PC-3 (cell line): ENCODE measurements around the gene FOXD2. TPM values are rescaled to one million over a fixed set of nuclear protein-coding genes. Genes with fewer than 3 reads are reported as not detected.

ENCODE experiments used
- ATAC-seq: fragments of 200-7000 bp; cut with Tn5 transposase; 2 replicates; pipeline ENCODE4 v1.9.1; 2020; ENCODE audit warnings: mild to moderate bottlenecking, moderate library complexity
- BruUV-seq: library from RNA; stranded (reverse); fragments of 400-500 nt; replicated peaks from 2 replicates; lab custom pipeline; 2021; lab: Mats Ljungman, UMichigan
- CTCF ChIA-PET: fragments of 300-600 bp; sonication (Branson Sonifier 250); formaldehyde crosslinking; loops from one replicate; lab custom pipeline; 2022; ENCODE audit warnings: antibody characterized with exemption; lab: Charles Lee
- POLR2A ChIA-PET: fragments of 300-600 bp; sonication (Branson Sonifier 250); formaldehyde crosslinking; loops from one replicate; lab custom pipeline; 2022; ENCODE audit warnings: antibody characterized with exemption; ENCODE audit not compliant: unreplicated experiment; lab: Charles Lee
- DNase-seq: peaks from one replicate; pipeline ENCODE4 v3.0.0-alpha.2; 2015
- H2AFZ ChIP-seq: fragments of 300-600 bp; sonication (generic); 2 replicates; pipeline ENCODE4 v1.6.0; 2016; ENCODE audit warnings: antibody characterized with exemption, low read length
- H3F3A ChIP-seq: fragments of 300-600 bp; sonication (generic); one replicate; pipeline ENCODE4 v1.6.0; 2017; ENCODE audit warnings: antibody characterized with exemption, low read length, control low read depth, mild to moderate bottlenecking; ENCODE audit not compliant: unreplicated experiment
- H3K27ac ChIP-seq: fragments of 300-600 bp; sonication (generic); 2 replicates; pipeline ENCODE4 v1.5.1; 2016; ENCODE audit warnings: mild to moderate bottlenecking, low read length
- H3K27me3 ChIP-seq: fragments of 300-600 bp; sonication (generic); 2 replicates; pipeline ENCODE4 v1.6.1; 2016; ENCODE audit warnings: low read length, mixed read lengths
- H3K36me3 ChIP-seq: fragments of 300-600 bp; sonication (generic); 2 replicates; pipeline ENCODE4 v1.6.1; 2016; ENCODE audit warnings: low read depth, mixed run types, low read length, mixed read lengths
- H3K4me1 ChIP-seq: fragments of 300-600 bp; sonication (generic); 2 replicates; pipeline ENCODE4 v1.5.1; 2016; ENCODE audit warnings: low read length; ENCODE audit not compliant: insufficient read depth
- H3K4me2 ChIP-seq: fragments of 300-600 bp; sonication (generic); 2 replicates; pipeline ENCODE4 v1.6.0; 2016; ENCODE audit warnings: low read length
- H3K4me3 ChIP-seq: fragments of 300-600 bp; sonication (generic); 2 replicates; pipeline ENCODE4 v1.5.1; 2016; ENCODE audit warnings: mild to moderate bottlenecking, low read length, mixed read lengths
- H3K79me2 ChIP-seq: fragments of 300-600 bp; sonication (generic); 2 replicates; pipeline ENCODE4 v1.6.1; 2017; ENCODE audit warnings: low read length, mixed read lengths
- H3K9ac ChIP-seq: fragments of 300-600 bp; sonication (generic); 2 replicates; pipeline ENCODE4 v1.6.0; 2016; ENCODE audit warnings: mild to moderate bottlenecking, low read length
- H3K9me2 ChIP-seq: fragments of 300-600 bp; sonication (generic); replicated peaks from 2 replicates; pipeline ENCODE4 v1.6.1; 2016; ENCODE audit warnings: mixed run types, low read length, mixed read lengths
- H3K9me3 ChIP-seq: fragments of 300-600 bp; sonication (generic); 2 replicates; pipeline ENCODE4 v1.6.1; 2016; ENCODE audit warnings: low read length, mixed read lengths
- H4K20me1 ChIP-seq: fragments of 300-600 bp; sonication (generic); 2 replicates; pipeline ENCODE4 v1.6.1; 2016; ENCODE audit warnings: low read length, mixed read lengths
- CTCF ChIP-seq: fragments of 300-600 bp; sonication (generic); conservative IDR thresholded peaks from 2 replicates; pipeline ENCODE4 v1.5.1; 2017; ENCODE audit warnings: antibody characterized with exemption, low read depth, mild to moderate bottlenecking, low read length
- EZH2 ChIP-seq: fragments of 300-600 bp; sonication (generic); IDR thresholded peaks from one replicate; pipeline ENCODE4 v1.6.1; 2017; ENCODE audit warnings: antibody characterized with exemption, mild to moderate bottlenecking, low read length; ENCODE audit not compliant: unreplicated experiment
- EZH2phosphoT487 ChIP-seq: fragments of 300-600 bp; sonication (generic); IDR thresholded peaks from 2 replicates; pipeline ENCODE4 v1.6.1; 2018; ENCODE audit warnings: mild to moderate bottlenecking, antibody characterized with exemption, low read length, borderline replicate concordance
- intact Hi-C: fragments of 100-400 bp; cut with micrococcal nuclease; formaldehyde crosslinking; loops from 2 replicates; pipeline ENCODE4 v1.9.0; 2023
- total RNA-seq: library from RNA; depleted of rRNA; stranded (reverse); fragments of >200 nt; gene quantifications from 2 replicates; pipeline ENCODE4 v1.2.3, GENCODE V29; 2014

Gene FOXD2
- total RNA-seq, 1 experiment from 2014 or later: 0.80 TPM

- no peak overlapping the region for H3K27ac ChIP-seq
- intact Hi-C loops: no loop called here
- no peaks in the 10 kb centered on the region for H3K79me2 ChIP-seq
- no peaks in the 10 kb centered on the region for H4K20me1 ChIP-seq
- H3K9me3 ChIP-seq: no peaks in the 10 kb centered on the region
- H3K36me3 ChIP-seq: no peaks in the 10 kb centered on the region
- no peaks in the 10 kb centered on the region for H3K9me2 ChIP-seq
- no peak overlapping the region for H3K4me3 ChIP-seq
- no peak overlapping the region for H2AFZ ChIP-seq
- ATAC-seq (no peak), DNase-seq (no peak)
- H3K4me2 ChIP-seq: no peak overlapping the region
- POLR2A ChIA-PET: no interaction called here
- CTCF ChIA-PET: no interaction called here
- no TSS peak for BruUV-seq
- peaks cover 10% of the 10 kb centered on the region for H3K27me3 ChIP-seq
- H3F3A ChIP-seq: no peaks in the 10 kb centered on the region
- H3K9ac ChIP-seq: no peak overlapping the region
- H3K4me1 ChIP-seq: no peaks in the 10 kb centered on the region
- TF ChIP-seq CTCF: no peak
- TF ChIP-seq EZH2phosphoT487: no peak
- TF ChIP-seq EZH2: no peak
Measured at GRCh38 chr1:47471163-47471562, 33.3 kb downstream of the FOXD2 start.

DNA sequence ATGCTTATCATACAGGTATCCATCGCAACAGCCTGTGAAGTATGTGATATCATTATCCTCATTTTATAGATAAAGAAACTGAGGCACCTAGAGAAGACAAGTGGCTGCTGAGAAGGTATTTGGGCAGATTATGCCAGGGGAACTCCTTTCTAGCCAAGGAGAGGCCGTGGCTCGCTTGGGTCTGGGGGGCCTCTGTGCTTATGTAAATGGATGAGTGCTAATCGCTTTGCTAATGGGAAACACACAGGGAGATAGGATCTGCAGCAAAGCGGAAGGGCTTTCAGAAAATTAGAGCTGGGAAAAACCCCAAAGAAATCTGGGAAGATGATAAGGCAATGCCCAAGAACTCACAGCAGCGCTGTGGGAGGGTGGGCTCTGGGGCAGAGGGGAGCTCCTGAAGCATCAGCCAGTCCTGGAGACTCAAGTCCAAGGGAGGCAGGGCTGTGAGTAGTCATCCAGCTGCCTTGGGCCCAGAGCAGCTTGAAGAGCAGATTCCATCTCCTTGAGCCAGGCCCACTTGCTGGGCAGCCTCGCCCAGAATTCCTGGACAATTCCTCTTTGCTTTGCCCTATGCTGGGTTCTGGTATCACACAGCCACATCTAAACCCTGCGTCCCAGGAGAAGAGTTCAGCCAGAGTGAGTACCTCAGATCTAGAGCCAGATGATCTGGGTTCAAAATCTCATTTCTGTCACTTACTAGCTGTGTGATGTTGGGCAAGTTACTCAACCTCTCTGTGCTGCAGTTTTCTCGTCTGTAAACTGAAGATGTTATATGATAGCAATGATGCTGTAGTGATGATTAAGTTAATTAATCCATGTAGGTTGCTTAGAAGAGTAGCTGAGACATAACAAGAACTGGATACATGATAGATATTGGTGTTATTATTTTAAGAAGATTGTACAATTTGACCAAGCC, 36.7 kb downstream of the FOXD2 start:
- no peaks in the 10 kb centered on the region for H3K79me2 ChIP-seq
- no peak overlapping the region for H3K4me3 ChIP-seq
- H3F3A ChIP-seq: no peaks in the 10 kb centered on the region
- H3K4me1 ChIP-seq: peaks cover 20% of the 10 kb centered on the region
- H3K36me3 ChIP-seq: no peaks in the 10 kb centered on the region
- no peaks in the 10 kb centered on the region for H3K27me3 ChIP-seq
- no peak for DNase-seq
- no peak overlapping the region for H3K27ac ChIP-seq
- POLR2A ChIA-PET: no interaction called here
- H3K9me2 ChIP-seq: no peaks in the 10 kb centered on the region
- ATAC-seq: no peak
- no TSS peak for BruUV-seq
- no peaks in the 10 kb centered on the region for H3K9me3 ChIP-seq
- H4K20me1 ChIP-seq: no peaks in the 10 kb centered on the region
- no peak for TF ChIP-seq EZH2phosphoT487
- no peak for TF ChIP-seq CTCF
- no peak for TF ChIP-seq EZH2
- intact Hi-C loops: no loop called here
- H3K9ac ChIP-seq: no peak overlapping the region
- no peak overlapping the region for H3K4me2 ChIP-seq
- CTCF ChIA-PET: no interaction called here
- no peak overlapping the region for H2AFZ ChIP-seq
